Aorta (tissue), 5 donors: ENCODE data around the gene PSTPIP2. TPM values are rescaled to one million over a fixed set of nuclear protein-coding genes. Genes with fewer than 3 reads are reported as not detected.
A peak's percentile ranks its signal among the peaks of the same experiment; 100 is the strongest.

Source experiments
- ATAC-seq: fragments of 200-7000 bp; cut with Tn5 transposase; one replicate; pipeline ENCODE4 v1.9.1; 2022; ENCODE audit warnings: moderate library complexity; ENCODE audit not compliant: low FRiP score
- DNase-seq, 2 donors: peaks; one replicate each; pipeline ENCODE4 v3.0.0-alpha.2; 2020
- H3K27ac ChIP-seq, 2 donors: one replicate each; pipeline ENCODE4 v1.5.1; 2013; ENCODE audit warnings: low read length in 2 of 2, mild to moderate bottlenecking in 2 of 2, moderate library complexity in 2 of 2, control low read depth in 1 of 2, inconsistent platforms in 1 of 2, low read depth in 1 of 2
- H3K27me3 ChIP-seq, 2 donors: one replicate each; pipeline ENCODE4 v1.6.1; 2013; ENCODE audit warnings: control low read depth in 1 of 2, low read length in 1 of 2, mild to moderate bottlenecking in 1 of 2, moderate library complexity in 1 of 2; ENCODE audit not compliant: insufficient read depth in 2 of 2, control insufficient read depth in 1 of 2
- H3K36me3 ChIP-seq, 2 donors: one replicate each; pipeline ENCODE4 v1.6.1; 2013; ENCODE audit warnings: control low read depth in 1 of 2, low read length in 1 of 2, mild to moderate bottlenecking in 1 of 2; ENCODE audit not compliant: insufficient read depth in 2 of 2, control insufficient read depth in 1 of 2
- H3K4me1 ChIP-seq, 2 donors: one replicate each; pipeline ENCODE4 v1.6.1; 2013; ENCODE audit warnings: low read length in 2 of 2, control low read depth in 1 of 2, mild to moderate bottlenecking in 1 of 2, moderate library complexity in 1 of 2; ENCODE audit not compliant: insufficient read depth in 2 of 2, control insufficient read depth in 1 of 2
- H3K4me3 ChIP-seq, 2 donors: one replicate each; pipeline ENCODE4 v1.5.1; 2013; ENCODE audit warnings: low read length in 2 of 2, control low read depth in 1 of 2, mild to moderate bottlenecking in 1 of 2
- H3K9me3 ChIP-seq: one replicate; pipeline ENCODE4 v1.6.1; 2013; ENCODE audit warnings: mild to moderate bottlenecking, low read length; ENCODE audit not compliant: control insufficient read depth
- whole genome bisulfite sequencing, 2 donors: extraction: QIAGEN DNeasy Blood & Tissue Kit; methylation state at CpG; one replicate each; pipeline ENCODE4 v1.1.7; 2013; 5-methylcytosine and 5-hydroxymethylcytosine counted together
- intact Hi-C, 2 donors: fragments of 100-400 bp; cut with DNase I; formaldehyde crosslinking; loops; one replicate each; pipeline versions ENCODE4 v1.14.2 to v1.15.0; 2022
- polyA plus RNA-seq, 2 donors: library from polyadenylated mRNA; stranded (reverse); fragments of 200-250 nt; gene quantifications; one replicate each; pipeline ENCODE4 v1.2.3, GENCODE V29; 2013
- total RNA-seq, 2 donors: library from RNA; stranded (reverse); fragmentation: NEBNext Ultra II Directional; extraction: Animal tissue kit (Norgen Biotek cat#: 25700); gene quantifications; one replicate each; pipeline ENCODE4 v1.2.1, GENCODE V29; 2021
- donor health status: healthy with polysubstance abuse.
- donor health status: Bipolar disorder and iron deficiency.
- donor health status: DM: no; HTN: no; CAD: no.
- donor health status: DM: no; HTN: no; CAD: no.
- donor health status: DM: yes; HTN: yes; CAD: no.

Gene PSTPIP2
- total and polyA plus RNA-seq, 4 donors, result 2.0 to 12.6 (median 6.7) TPM

- no peak overlapping the region for H3K4me3 ChIP-seq
- no peaks in the 10 kb centered on the region for H3K27me3 ChIP-seq
- H3K27ac ChIP-seq, result no peak overlapping the region
- 93 to 96% methylated on average over 1 of the region's 1 CpG for WGBS, 2 donors
- no peaks in the 10 kb centered on the region for H3K36me3 ChIP-seq
- H3K4me1 ChIP-seq, result no peaks in the 10 kb centered on the region
- no peak for DNase-seq
- intact Hi-C loops, result no loop called here
- ATAC-seq, result no peak
- no peaks in the 10 kb centered on the region for H3K9me3 ChIP-seq
These were observed 10.3 kb downstream of the PSTPIP2 start for GRCh38 chr18:46061796-46062195.

DNA sequence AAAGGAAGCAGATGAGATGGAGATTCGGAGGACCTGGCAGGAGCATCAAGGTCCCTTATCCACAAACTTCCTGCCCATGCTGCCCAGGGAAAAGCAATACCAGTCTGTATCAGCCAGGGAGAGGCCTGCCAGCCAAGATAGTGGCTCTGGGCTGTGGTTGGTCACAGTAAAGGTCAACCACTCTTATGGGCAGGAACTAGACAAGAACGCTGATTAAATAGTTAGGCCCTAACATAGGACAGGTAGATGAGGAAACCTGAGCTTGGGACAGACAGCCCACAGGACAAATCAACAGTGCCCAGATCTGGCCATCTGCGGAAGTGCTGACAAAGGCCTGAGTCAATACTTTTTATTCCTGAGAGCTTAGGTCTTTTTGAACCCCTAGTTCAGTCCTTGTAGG, 10.7 kb downstream of the PSTPIP2 start:
- DNase-seq (no peak), ATAC-seq (no peak)
- Histone ChIP-seq H3K4me1 (no peaks in the 10 kb centered on the region), H3K4me3 (no peak overlapping the region), H3K9me3 (no peaks in the 10 kb centered on the region), H3K27me3 (no peaks in the 10 kb centered on the region), H3K36me3 (no peaks in the 10 kb centered on the region), H3K27ac (no peak overlapping the region)
- WGBS, 2 donors, result 95% methylated on average over 3 of the region's 3 CpGs
- intact Hi-C loops, result no loop called here

DNA sequence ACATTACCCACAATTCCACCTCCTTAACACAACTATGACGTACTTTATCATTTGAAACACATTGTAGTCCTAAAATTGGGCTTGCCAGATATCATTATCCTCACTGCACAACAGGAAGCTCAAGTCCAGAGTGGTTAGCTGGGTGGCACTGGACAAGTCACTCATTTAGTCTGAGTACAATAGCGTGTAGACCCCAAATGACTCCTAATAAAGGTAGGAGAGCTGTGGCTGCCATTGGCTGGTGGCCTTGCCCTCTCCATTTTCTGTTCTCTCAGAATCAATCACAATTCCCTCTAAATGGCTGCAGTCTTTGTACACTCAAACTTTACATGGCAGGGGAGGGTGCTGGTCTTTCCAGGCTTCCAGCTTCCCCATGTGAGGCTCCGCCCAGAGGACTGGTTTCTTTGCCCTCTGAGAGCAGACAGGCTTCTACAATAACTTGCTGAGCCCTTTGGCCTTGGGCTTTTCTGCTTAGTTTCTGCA, 11.7 kb downstream of the PSTPIP2 start:
- DNase-seq (no peak), ATAC-seq (no peak)
- Histone ChIP-seq H3K4me3 (no peak overlapping the region), H3K4me1 (no peaks in the 10 kb centered on the region), H3K9me3 (no peaks in the 10 kb centered on the region), H3K27ac (no peak overlapping the region), H3K27me3 (no peaks in the 10 kb centered on the region), H3K36me3 (no peaks in the 10 kb centered on the region)
- intact Hi-C loops, result no loop called here
- WGBS, 2 donors, result 85 to 92% methylated on average over 3 of the region's 3 CpGs

- ATAC-seq (no peak), DNase-seq (no peak)
- no peak overlapping the region for H3K27ac ChIP-seq
- peaks cover 3% of the 10 kb centered on the region in 2 donors for H3K4me1 ChIP-seq
- WGBS, 2 donors, result 63 to 65% methylated on average over 4 of the region's 4 CpGs
- no peak overlapping the region for H3K4me3 ChIP-seq
- H3K27me3 ChIP-seq, result no peaks in the 10 kb centered on the region
- H3K36me3 ChIP-seq, result no peaks in the 10 kb centered on the region
- intact Hi-C loops, result no loop called here
- no peaks in the 10 kb centered on the region for H3K9me3 ChIP-seq
These were observed 16.2 kb downstream of the PSTPIP2 start for GRCh38 chr18:46055838-46056230.

DNA sequence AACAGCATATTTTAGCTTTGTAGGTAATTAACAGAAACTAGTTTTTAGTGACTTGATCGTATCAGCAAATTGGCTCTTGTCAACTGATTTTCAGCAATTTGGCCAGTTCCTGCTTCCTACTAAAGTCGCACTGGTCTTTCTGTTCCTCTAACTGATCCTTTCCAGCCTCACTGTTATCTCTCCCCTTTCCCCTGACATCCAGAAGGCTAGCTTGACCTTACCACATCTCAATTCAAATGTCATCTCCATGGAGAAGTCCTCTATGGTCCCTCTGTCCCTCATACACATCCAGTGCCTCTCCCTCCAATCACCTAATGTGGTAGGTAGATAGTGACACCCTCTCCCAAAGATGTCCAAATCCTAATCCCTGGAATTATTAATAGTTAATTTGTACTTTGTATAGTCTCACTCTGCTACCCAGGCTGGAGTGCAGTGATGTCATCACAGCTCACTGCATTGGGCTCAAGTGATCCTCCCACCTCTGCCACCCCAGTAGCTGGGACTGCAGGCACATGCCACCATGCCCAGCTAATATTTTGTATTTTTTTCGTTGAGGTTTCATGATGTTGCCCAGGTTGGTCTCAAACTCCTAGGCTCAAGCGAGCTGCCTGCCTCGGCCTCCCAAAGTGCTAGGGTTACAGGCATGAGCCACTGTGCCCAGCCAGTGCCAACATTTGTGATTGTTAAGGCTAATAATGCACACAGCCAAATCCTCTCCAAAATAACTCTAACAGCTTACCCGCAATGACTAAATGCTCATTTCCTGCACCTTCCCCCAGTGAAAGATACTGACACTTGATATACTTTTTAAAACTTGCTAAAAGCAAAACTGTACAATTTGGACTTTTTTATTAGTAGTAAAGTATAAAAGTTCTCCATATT, 16.9 kb downstream of the PSTPIP2 start:
- Histone ChIP-seq H3K36me3 (no peaks in the 10 kb centered on the region), H3K4me3 (no peak overlapping the region), H3K4me1 (peaks cover 3% of the 10 kb centered on the region in 2 donors), H3K27ac (no peak overlapping the region), H3K9me3 (no peaks in the 10 kb centered on the region), H3K27me3 (no peaks in the 10 kb centered on the region)
- 68 to 75% methylated on average over 6 of the region's 6 CpGs for WGBS, 2 donors
- ATAC-seq (no peak), DNase-seq (no peak)
- intact Hi-C loops, result no loop called here

DNA sequence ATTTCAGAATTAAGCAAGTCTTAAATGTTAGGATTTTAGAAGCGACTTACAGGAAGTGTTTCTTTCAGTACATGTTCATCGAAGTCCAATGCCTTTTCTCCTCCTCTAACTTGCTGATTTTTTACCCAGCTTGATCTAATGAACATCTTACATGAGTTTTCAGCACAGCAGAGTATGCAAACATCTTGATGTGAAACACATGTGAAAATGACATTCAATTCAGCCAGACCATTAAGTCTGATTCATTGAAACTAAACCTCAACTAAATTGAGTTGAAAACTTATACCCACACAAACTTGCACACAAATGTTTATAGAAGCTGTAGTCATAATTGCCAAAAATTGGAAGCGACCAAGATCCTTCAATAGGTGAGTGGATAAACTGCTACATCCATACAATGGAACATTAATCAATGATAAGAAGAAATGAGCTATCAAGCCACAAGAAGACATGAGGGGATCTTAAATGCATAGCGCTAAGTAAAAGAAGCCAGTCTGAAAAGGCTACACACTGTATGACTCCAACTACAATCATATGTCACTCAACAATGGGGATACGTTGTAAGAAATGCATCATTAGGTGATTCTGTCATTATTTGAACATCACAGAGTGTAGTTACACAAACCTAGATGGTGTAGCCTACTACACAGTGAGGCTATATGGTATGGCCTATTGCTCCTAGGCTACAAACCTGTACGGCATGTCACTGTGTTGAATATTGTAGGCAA, 18.5 kb downstream of the PSTPIP2 start:
- intact Hi-C loops, result no loop called here
- DNase-seq, result no peak
- Histone ChIP-seq H3K4me1 (peaks cover 3% of the 10 kb centered on the region in 2 donors), H3K27me3 (no peaks in the 10 kb centered on the region), H3K4me3 (no peak overlapping the region), H3K9me3 (no peaks in the 10 kb centered on the region), H3K27ac (no peak overlapping the region), H3K36me3 (no peaks in the 10 kb centered on the region)
- 83 to 89% methylated on average over 6 of the region's 6 CpGs for WGBS, 2 donors
- ATAC-seq, result no peak

DNA sequence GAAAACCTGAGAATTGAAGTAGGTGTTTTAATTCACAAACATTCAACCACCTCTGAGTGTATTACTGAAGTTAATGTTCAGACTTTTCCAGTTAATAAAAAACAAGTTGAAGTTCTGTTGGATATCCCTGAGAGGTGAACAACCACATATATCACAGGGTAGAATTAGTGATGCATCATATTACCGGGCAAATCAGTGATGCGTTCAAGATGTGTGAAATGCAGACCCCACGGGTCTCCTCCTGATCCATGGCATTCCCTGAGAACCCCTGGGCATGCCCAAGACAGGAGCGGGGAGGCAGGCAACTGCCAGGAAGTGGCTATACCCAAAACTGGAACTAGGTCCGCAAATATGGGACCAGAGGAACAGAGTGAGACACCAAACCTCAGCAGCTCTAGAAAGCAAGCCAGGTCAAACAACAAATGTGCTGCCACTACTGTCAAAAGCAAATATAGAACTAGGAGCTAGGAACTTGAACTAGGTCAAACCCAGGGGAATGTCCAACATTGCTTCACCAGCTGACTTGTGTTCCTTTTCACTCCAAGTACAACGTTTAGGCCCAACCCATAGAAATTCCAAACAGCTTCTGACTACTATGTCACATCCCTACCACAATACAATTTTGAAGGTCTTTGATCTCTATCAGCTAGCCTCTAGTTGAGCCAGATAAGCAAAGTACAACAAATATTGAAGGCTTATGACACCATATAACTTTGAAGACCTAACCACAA, 20.2 kb downstream of the PSTPIP2 start:
- ATAC-seq (peak; percentile 33), DNase-seq (no peak)
- WGBS, 2 donors, result 57 to 61% methylated on average over 6 of the region's 6 CpGs
- H3K4me3 ChIP-seq, result no peak overlapping the region
- no peaks in the 10 kb centered on the region for H3K27me3 ChIP-seq
- H3K36me3 ChIP-seq, result no peaks in the 10 kb centered on the region
- intact Hi-C loops, result no loop called here
- H3K4me1 ChIP-seq, result peaks cover 3% of the 10 kb centered on the region in 2 donors
- H3K27ac ChIP-seq, result no peak overlapping the region
- no peaks in the 10 kb centered on the region for H3K9me3 ChIP-seq

GRCh38 chr18:46050268-46050667, 21.8 kb downstream of the PSTPIP2 start:
- 95% methylated on average over 5 of the region's 5 CpGs for whole genome bisulfite sequencing, 2 donors
- Histone ChIP-seq H3K27me3 (no peaks in the 10 kb centered on the region), H3K36me3 (no peaks in the 10 kb centered on the region), H3K27ac (no peak overlapping the region), H3K9me3 (no peaks in the 10 kb centered on the region), H3K4me3 (no peak overlapping the region), H3K4me1 (peaks cover 3% of the 10 kb centered on the region in 2 donors)
- intact Hi-C loops, result no loop called here
- no peak for DNase-seq
- ATAC-seq, result no peak
